Fibroblast of skin of right quadriceps (primary cell): Measurements from ENCODE around the gene ZBTB24.
"Not testable (repeated sequence)": the region's sequence is repeated elsewhere in the genome, so short reads cannot be mapped to it uniquely, and the experiment has no call there.

Experiments used
- DNase-seq: peaks from one replicate; pipeline ENCODE4 v3.0.0-alpha.2; 2013

Gene ZBTB24

DNA sequence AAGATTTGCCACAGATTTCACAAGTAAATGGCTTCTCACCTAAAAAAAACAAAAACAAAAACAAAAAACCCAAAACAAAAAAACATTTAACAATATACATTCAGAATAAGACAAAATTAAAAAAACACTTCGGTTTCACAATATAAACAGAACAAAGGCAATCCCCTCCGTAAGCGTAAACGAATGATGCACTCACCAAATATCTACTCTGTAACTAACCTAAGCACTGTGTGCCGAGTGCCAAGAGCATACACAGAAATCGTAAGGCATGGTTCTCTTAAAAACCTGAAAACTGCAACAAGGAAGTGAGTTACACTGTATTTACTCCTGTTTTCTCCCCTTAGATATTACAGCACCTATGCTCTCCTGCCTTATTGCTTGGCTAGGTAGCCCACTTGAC lies 15.3 kb downstream of the ZBTB24 start:
- DNase-seq, result no peak

DNA sequence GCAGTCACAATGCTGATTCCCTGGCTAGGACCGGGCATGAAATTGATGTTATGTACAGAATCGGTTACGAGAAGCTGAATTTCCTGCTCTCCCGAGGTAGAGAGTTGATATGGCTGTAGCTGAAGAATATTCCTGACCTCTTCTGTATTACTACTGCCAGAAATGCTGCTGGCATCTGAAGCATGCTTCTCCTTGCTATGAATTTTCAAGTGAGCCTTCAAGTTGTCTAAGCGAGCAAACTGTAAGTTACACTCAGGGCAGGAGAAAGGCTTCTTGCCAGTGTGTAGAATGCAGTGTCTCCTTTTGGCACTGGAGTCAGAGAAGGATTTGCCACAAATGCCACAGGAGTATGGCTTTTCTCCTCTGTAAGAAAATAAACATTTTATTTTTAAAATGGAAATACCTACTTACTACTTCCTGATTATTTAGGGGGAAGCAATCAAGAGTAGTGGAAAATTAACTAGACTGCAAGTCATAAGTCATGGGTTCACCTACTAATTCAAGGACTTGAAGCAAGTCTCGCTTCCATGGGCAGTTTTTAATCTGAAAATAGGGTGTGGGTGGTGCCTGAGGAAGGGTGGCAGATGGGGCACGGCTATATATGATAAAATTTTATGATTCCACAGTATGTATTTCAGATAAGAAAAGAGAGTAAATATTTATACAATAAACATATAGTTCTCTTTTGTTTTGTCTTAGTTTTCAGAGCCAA lies 16.7 kb downstream of the ZBTB24 start:
- no peak for DNase-seq

DNA sequence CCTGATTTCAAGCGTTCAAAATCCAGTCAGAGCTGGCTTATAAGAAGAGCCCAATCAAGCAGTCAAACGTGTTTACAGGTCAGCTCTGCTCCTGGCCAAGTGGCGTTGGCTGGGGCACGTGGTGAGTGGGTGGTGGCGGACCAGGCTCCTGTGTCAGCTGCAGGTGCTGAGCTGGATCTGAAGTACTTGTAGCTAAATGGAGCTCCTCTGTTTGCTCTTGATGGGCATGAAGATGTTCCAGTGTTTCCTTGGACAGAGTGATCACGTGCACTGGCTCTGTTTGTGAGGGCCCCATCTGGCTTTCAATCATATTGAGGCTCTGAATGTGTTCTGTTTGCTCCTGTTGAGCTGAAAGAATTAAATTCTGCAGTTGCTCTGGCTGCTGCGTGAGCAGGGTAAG lies 17.2 kb downstream of the ZBTB24 start:
- no peak for DNase-seq

DNA sequence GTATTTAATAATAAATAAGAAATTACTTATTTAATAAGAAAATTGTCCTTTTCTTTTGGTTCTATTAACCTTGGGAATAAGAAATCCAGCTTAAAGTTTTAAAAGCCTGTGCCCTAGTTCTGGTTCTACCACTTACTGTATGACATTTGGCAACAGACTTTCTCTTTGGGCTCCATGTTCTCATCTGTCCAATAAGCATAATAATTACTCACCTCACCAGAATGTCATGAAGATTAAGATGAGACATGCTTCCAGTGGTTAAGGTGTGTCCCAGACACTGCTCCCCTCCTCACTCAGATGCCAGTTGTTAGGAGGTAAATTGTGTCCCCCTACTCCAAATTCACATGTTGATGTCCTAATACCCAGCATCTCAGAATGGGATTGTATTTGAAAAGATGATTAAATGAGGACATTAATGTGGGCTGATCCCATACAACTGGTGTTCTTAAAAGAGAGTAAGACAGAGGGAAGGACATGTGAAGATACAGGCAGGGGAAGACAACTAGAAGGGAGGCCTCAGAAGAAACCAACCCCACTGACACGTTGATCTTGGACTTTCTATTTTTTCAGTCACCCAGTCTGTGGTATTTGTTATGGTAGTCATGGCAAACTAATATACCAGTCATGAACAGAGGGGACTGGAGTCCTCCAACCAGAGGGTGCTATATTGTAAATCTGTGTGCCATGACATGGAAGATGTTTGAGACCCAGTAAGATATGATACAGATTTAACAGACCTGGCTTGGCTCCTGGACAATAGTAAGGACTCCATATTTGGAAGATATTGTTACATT lies 21.1 kb downstream of the ZBTB24 start:
- DNase-seq, result no peak

DNA sequence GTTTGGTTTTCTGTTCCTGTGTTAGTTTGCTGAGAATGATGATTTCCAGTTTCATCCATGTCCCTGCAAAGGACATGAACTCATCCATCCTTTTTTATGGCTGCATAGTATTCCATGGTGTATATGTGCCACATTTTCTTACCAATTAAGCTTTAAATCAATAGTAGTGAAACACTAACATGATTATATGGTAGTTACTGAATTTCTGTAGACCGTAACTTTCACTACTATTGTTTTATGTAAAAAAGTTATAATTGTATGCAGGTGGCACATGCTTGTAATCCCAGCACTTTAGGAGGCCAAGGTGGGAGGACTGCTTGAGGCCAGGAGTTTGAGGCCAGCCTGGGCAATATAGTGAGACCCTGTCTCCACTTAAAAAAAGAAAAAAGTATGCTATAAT lies 21.8 kb downstream of the ZBTB24 start:
- not testable (repeated sequence) for DNase-seq

DNA sequence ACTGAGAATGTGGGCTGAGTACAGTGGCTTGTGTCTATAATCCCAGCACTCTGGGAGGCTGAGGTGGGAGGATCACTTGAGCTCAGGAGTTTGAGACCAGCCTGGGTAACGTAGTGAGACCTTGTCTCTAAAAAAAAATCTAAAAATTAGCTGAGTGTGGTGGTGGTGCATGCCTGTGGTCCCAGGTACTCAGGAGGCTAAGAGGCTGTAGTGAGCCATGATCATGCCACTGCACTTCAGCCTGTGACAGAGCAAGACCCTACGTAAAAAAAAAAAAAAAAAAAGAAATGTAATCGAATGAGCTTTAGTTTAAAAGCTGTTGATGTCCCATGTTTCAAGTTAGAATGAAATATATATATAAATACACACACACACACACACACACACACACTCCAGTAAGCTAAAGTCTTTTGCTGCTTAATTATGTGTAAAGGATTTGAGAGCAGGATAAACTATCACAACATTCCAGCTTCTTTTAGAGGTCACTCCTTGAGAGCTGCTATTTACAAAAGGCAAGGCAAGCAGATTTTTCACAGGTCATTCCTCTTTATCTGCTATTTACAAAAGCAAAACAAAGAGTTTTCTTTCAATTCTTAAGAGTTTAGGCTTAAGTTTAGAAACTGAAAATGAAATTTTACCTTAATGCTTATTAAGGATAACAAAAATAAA lies 22.7 kb downstream of the ZBTB24 start:
- no peak for DNase-seq

DNA sequence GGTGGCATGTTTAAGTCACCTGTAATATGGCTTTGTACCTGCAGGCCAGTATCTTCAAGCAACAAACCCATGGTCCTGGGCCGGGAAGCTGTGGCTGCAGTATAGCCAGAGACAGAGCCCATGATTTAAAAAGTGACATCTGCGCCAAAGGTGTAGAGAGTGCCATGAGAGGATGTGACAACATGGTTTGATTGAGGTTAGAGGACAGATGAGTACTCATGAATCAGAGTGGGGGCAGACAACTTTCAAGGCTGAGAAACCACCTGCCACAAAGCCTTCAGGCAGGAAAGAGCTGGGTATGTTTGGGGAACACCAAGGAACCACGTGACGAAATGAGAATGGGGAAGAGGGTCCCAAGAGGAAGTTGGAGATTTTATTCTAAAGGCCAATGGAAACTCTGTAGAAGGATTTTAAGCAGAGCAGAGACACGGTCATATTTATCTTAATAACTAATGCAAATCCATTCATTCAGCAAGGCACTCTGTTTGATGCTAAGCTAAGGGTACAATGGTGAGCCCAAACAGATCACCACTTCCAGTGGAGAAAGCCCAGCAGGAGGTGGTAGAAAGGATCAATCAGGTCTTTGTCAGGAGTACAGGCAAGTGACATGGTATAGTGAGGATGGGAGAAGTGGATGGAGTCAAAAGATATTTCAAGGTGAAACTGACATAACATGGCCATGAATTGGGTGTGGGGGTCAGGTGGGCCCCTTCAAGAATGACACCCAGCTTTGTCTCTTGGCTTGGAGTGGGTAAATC lies 24.1 kb downstream of the ZBTB24 start:
- DNase-seq, result no peak

DNA sequence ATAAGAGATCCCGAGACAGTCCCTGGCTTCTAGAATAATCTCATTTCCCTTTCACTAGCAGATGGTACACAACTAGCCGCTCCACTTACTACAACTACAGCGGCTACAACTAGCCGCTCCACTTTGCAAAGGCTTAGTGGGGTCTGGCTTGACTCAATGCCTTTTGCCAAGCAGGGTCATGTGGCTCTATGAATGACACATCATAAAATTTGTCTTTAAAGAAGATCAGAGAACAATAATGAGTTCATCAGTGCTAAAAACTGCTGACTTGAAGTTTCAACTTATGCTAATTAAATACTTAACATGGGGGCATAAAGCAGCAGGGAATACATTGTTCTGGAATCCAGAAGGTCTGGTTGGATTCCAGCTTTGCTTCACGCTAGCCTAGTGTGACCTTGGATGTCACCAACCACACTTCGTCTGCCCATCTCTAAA lies 25.4 kb downstream of the ZBTB24 start:
- DNase-seq, result no peak

DNA sequence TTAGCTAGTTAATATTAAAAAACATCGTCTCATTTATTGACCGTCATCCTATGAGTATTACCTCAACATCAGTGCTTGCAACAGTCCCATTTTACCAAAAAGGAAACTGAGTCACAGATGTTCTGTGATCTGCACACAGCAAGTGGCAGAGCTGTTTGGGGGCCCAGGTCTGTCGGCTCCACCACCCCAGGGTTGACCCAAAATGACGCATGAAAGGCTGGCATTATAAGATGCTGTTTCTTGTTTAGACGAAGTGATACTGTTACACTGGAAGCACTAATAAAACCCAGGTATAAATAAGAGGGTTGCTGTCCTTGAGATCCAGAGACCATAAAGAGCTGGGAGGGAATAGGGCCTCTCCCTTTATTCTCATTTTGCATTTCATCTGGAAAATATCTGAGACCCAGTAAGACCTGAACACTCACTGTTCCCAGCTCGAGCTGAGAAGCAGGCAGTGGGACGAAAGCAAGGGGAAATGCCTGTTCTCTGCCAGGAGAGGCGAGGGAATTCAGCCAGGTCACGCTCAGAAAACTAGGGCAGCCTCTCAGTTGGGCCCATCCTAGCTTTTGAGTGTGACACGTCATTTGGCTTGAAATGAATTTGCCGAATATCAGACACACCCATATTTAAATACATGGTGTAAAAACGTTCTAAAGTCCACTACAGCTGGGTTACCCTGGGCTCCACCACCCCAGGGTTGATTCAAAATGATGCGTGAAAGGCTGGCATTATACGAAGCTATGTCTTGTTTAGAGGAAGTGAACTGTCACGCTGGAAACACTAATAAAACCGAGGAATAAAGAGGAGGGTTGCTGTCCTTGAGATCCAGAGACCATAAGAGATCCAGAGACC lies 26.1 kb downstream of the ZBTB24 start:
- DNase-seq, result no peak

DNA sequence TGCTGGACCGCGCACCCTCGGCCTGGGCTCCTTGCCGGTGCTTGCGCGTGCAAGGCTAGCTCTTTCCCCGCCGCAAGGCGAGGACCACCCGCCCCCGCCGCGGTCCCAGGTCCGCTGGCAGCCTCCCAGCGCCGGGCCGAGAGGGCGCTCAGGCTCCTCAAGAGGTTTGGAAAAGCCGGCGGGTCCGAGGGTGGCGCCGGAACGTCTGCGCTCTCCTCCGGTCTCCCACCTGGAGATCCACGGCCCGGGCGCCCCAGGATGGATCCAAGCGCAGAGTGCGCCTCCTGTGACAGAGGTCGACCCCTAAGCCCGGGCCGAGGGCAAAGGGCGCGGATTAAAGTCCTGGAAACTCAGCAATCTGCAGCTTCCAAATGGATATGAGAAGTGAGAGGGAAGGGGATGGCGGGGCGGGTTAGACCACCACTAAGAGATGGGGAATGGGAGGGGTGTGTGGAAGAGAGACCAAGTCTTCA lies 26.9 kb downstream of the ZBTB24 start:
- DNase-seq, result no peak

DNA sequence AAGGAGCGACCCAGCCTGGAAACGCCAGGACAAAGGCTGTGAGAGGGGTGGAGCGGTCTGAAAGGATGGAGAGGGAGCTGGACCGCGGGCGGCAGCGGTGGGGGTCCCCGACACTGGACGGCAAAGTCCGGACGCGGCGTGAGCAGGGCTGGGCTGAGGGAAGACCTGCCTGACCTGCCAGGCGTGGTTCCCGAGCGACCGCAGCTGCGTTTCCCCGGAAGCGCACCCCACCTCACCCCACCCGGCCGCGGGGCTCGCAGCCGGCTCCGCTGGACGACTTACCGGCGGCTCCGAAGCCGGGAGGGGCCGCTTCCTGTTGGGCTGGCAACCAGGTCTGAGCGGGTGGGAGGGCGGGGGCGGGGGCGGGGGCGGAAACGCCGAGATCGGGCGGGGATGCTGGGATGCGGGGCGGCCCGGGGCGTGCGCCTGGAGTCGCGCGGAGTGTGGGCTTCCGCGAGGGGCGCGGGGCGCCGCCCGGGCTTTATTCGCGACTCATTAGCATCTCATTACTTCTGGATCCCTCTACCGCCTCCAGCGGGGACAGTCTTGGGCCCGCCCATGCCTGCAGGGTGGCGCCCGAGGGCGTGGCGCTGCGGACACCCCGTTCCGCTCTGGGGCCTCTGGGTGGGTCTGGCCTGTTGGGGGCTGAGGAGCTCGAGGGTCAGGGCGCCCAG lies 27.4 kb downstream of the ZBTB24 start, which contains the start of gene MICAL1:
TSS of gene MICAL1 (minus strand) at position 336 of the 674 bp plus-strand sequence. CDS start 1,576 bp downstream, outside the sequence.
- DNase-seq, result peak; percentile 64

DNA sequence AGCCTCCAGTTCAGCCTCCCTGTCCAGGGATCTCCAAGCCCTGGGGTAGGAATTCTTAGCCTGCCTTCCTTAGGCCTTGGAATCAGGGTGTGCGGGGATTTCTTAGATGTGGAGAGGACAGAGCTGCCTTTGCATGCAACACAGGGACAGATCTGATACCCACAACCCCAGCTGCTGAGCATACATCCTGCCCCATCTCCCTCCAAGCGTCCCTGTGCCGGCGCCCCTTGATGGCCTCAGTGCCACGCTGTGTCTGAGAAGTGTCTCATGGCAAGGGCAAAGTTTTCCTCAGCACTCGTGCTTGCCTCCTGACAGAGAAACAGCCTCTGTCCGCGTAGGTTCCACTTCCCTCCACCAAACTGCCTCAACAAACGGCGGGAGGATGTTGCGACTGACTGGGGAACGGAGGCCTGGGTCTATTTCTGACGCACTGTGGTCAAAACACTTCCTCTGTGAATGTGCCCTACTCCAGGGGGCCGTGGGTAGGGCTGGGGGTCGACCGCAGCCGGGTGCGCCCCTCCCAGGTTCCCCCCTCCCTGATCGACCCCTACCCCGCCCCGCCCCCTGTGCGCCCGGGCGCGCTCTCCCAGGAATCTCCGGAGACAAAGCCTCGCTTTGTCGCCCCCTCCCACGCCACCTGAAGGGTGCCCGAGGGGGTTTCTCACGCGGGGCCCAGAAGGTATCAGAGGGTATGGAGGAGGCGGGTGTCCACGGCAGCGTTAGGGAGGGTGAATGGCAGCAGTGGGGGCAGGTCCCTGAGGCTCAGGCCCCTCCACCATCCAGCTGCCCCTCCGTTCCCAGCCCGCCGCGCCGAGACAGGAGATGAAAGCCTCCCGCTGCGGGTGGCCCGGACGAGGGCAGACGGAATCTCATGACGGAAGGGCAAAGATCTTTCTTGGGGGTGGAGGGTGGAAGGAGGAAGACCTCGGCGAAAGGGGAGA lies 28.3 kb downstream of the ZBTB24 start:
- DNase-seq, result no peak

DNA sequence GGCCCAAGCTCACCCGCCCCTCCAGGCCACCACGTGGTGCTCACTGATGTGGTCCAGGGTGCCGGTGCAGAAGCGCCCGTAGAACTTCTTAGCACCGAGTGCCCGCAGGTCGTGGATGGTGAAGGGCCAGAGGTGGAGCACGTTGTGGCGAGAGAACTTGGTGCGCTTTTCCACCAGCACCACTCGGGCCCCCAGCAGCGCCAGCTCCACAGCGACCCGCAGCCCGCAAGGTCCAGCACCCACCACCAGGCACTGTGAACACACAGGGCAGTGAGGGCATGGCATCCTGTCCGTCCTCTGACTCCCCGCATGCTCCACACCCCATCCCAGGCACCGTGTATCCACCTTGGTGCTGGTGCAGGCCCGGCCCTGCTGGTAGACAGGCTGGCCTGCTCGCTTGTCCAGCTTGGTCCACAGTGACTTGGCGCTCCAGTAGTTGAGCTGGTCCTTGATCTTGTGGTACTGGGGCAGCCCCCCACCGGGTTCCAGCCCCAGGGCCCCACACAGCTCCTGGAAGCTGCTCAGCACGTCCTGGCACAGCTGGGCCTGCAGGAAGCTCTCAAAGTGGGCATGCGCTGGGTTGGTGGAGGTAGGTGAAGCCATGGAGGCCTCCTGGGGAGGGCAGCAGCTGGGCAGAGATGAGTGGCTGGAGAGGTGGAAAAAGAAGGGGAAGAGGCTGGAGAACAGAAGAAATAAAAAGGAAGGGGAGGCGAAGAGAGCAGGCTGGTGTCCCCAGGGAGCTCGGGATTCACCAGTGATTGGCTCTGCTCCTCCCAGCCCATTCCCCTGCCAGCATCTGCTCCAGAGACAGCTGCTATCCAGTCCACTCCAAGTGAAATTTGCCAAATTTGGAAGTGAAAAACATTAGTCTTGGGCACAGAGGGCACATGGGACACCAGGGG lies 29.2 kb downstream of the ZBTB24 start:
- DNase-seq, result peak; percentile 51

DNA sequence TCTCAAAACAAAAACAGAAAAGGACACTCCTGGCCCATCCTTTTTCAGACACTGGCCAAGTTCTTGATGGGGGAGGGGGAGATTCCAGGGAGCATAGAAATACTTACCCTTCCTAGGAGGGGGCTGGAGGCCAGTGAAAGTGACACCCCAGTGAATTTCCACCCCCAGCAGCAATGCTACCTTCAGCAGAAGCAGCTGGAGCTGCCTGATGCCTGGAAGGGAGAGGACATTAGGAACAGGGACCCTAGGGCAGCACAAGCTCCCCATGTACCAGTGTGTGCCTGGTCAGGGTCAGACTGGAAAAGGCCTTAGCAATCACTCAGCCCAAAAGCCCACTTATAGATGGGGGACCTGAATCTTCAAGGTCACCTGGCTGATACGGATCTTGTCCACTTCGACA lies 29.9 kb downstream of the ZBTB24 start:
- no peak for DNase-seq

DNA sequence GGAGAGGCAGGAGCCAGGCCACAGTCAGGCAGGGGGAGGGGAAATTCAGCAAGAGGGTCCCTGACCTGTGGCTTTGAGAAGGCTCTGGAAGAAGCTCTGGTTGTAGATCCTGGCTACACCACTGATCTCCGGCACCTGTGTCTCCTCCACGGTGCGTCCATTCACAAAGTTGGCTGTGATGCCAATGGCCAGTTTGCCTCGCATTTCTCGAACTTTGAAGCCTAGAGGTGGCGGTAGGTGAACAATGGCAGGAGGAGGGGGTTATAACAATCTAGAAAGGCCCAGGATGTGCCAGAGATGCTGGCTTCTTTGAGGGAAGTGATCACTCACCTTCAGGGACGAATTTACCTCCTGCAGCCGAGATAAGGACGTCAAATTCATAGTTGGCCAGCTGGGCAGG lies 30.8 kb downstream of the ZBTB24 start:
- DNase-seq, result no peak

DNA sequence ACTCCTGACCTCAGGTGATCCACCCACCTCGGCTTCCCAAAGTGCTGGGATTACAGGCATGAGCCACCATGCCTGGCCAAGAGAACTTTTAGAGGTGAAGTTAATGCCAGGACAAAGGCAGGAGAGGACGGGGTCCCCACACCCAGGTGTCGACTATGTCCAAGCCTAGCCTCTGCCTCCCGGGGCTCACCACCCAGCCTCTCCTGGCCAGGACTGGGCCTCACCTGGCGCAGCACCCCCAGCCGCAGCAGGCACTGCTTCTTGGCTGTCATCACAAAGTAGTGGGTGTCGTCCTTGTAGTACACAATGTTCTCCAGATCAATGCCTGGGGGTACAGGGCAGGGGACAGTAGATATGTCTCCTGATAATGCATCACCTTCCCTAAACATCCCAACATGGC lies 31.6 kb downstream of the ZBTB24 start:
- DNase-seq, result no peak

DNA sequence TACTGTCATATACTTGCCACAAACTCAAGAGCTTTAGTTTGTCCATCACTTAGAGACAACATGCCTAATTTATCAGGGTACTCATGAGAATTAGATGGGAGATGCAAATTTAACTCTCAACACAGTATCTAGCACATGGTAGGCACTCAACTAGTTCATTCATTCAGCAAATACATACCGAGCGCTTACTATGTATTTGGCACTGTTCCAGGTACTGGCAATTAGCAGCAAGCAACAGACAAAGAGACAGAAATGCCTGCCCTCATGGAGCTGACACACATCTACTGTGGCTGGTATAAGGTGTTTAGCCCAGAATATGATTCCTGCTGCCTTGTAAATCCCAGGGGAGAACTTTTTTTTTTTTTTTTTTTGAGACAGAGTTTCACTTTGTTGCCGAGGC lies 32.2 kb downstream of the ZBTB24 start:
- DNase-seq, result no peak

DNA sequence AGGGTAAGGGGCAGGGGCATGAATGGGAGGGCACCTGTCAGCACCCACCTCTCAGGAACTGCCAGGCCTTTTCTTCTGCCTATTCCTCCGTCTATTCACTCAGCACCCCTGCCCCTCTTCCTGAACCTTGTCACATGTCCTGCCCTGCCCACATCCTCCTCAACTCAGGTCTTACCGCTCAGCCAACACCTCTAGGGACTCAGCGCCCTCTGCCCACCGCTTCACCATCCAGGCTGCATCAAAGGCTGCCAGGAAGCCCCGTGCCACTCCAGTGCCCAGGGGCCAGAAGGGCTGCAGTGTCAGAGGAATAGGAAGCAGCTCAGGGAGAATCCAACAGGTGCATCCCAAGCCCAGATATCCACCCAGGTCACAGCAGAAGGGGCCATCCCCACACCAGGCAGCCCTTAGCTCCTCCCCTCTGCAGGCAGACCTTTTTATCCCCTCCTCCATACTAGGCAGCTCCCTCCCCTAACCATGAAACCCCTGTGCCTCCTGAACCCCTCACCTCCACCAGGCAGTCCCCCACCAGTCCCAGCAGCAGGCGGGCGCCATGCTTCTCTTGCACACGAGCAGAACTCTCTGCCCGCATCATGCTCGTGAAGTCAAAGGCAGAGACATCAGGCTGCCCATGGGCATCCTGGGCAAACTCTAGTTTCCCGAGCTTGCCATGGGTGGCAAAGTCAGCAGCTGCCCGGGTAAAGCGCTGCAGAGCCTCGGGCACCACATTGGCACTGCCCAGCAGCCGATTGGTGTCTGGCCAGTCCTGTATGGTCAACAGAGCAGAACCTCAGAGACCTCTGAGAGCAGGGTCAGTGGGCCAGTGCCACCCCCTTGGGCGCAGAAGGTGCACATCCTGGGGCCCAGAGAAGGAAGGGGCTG lies 33.0 kb downstream of the ZBTB24 start:
- no peak for DNase-seq
